T-cell (primary cell): ENCODE measurements around the gene IKZF1. TPM values are rescaled to one million over a fixed set of nuclear protein-coding genes. Genes with fewer than 3 reads are reported as not detected.

ENCODE experiments used
- ATAC-seq, 4 experiments: fragments of 200-7000 bp in 3 of 4; fragments of 150-1000 bp in 1 of 4; cut with Tn5 transposase; replicated peaks in 1 of 4; 1 replicate in 3 of 4; 2 replicates in 1 of 4; pipeline ENCODE4 v1.10.0; 2021; ENCODE audit warnings: moderate library complexity in 3 of 4, mild to moderate bottlenecking in 2 of 4, moderate number of reproducible peaks in 1 of 4
- CTCF ChIA-PET, 2 donors: fragments of 300-600 bp; sonication (Branson Sonifier 250); formaldehyde crosslinking; loops; one replicate each; lab custom pipeline; 2022; ENCODE audit warnings: antibody characterized with exemption in 2 of 2; lab: Charles Lee
- POLR2A ChIA-PET, 2 donors: fragments of 300-600 bp; sonication (Branson Sonifier 250); formaldehyde crosslinking; loops; one replicate each; lab custom pipeline; 2022; ENCODE audit warnings: antibody characterized with exemption in 2 of 2; lab: Charles Lee
- DNase-seq, 35 experiments: peaks; one replicate each; pipeline versions ENCODE4 v3.0.0 to v3.0.0-alpha.2; 2013 to 2023
- H3K27ac ChIP-seq: one replicate; pipeline ENCODE4 v1.5.1; 2013; ENCODE audit warnings: low read length
- H3K27me3 ChIP-seq, 2 experiments: replicated peaks in 1 of 2; 1 replicate in 1 of 2; 2 replicates in 1 of 2; pipeline versions ENCODE4 v1.6.1 to v1.7.0; 2013; ENCODE audit warnings: low read length in 1 of 2, mixed read lengths in 1 of 2; ENCODE audit not compliant: control insufficient read depth in 2 of 2, insufficient read depth in 2 of 2; ENCODE audit errors: extremely low read depth in 1 of 2
- H3K36me3 ChIP-seq, 2 donors: 1 replicate in 1 of 2; 2 replicates in 1 of 2; pipeline versions ENCODE4 v1.6.1 to v1.7.0; 2013; ENCODE audit warnings: low read length in 1 of 2; ENCODE audit not compliant: control insufficient read depth in 2 of 2, insufficient read depth in 1 of 2; ENCODE audit errors: extremely low read depth in 1 of 2
- H3K4me1 ChIP-seq, 2 experiments: 1 replicate in 1 of 2; 2 replicates in 1 of 2; pipeline versions ENCODE4 v1.6.1 to v1.7.0; 2013; ENCODE audit warnings: low read length in 2 of 2, mixed read lengths in 1 of 2; ENCODE audit not compliant: insufficient read depth in 2 of 2, control insufficient read depth in 1 of 2; ENCODE audit errors: extremely low read depth in 1 of 2
- H3K4me3 ChIP-seq, 2 donors: 1 replicate in 1 of 2; 2 replicates in 1 of 2; pipeline versions ENCODE4 v1.5.1 to v1.7.0; 2013; ENCODE audit warnings: mild to moderate bottlenecking in 2 of 2, low read length in 1 of 2, moderate library complexity in 1 of 2; ENCODE audit not compliant: control insufficient read depth in 1 of 2; ENCODE audit errors: extremely low read depth in 1 of 2
- H3K9me3 ChIP-seq: 2 replicates; pipeline ENCODE4 v1.7.0; 2013
- H3K27ac Mint-ChIP-seq, 2 donors: one replicate each; pipeline ENCODE4 v1.8.0; 2020 to 2021; ENCODE audit warnings: mild to moderate bottlenecking in 2 of 2, mixed read lengths in 2 of 2
- H3K27me3 Mint-ChIP-seq, 2 donors: one replicate each; pipeline ENCODE4 v1.8.0; 2021 to 2022; ENCODE audit warnings: mixed read lengths in 2 of 2
- H3K36me3 Mint-ChIP-seq: one replicate; pipeline ENCODE4 v1.8.0; 2021; ENCODE audit warnings: mixed read lengths
- H3K4me1 Mint-ChIP-seq, 3 donors: one replicate each; pipeline ENCODE4 v1.8.0; 2020 to 2022; ENCODE audit warnings: mixed read lengths in 3 of 3, mild to moderate bottlenecking in 1 of 3
- H3K4me3 Mint-ChIP-seq, 3 donors: one replicate each; pipeline ENCODE4 v1.8.0; 2020 to 2022; ENCODE audit warnings: mild to moderate bottlenecking in 3 of 3, mixed read lengths in 3 of 3, moderate library complexity in 3 of 3
- H3K9me3 Mint-ChIP-seq, 3 donors: one replicate each; pipeline ENCODE4 v1.8.0; 2020 to 2022; ENCODE audit warnings: mixed read lengths in 3 of 3
- WGBS: methylation state at CpG from one replicate; pipeline ENCODE4 v1.1.5; 2013; ENCODE audit warnings: missing lambda C conversion rate; ENCODE audit not compliant: insufficient coverage; 5-methylcytosine and 5-hydroxymethylcytosine counted together
- total RNA-seq, 35 experiments: library from RNA in 6 of 35; stranded (reverse) in 6 of 35; fragments of 120-200 nt in 1 of 35; gene quantifications; one replicate each; pipeline versions ENCODE4 v1.2.1 to v1.2.4 and lab custom pipeline; 2013 to 2026

The IKZF1 gene
- total RNA-seq, 5 donors from 2014 or later (not counting 1 experiment from before 2014, with no cell fraction given): 429 to 525 (median 494) TPM

GRCh38 chr7:50304911-50305582, 531 bp downstream of the IKZF1 start:
- CTCF ChIA-PET: interaction anchor here (0.6 to 2.2 kb wide), 13 partner anchors 10 to 102 kb away, joined by 3 to 13 read pairs (median 4); no protein-coding TSS in a partner anchor
- Histone ChIP-seq H3K4me3 (peak overlapping the region; percentile 67 to 68), H3K4me1 (peaks cover 33 to 39% of the 10 kb centered on the region in 2 experiments), H3K27ac (peak overlapping the region; percentile 87), H3K9me3 (no peaks in the 10 kb centered on the region), H3K27me3 (no peaks in the 10 kb centered on the region), H3K36me3 (peaks cover 0 to 11% of the 10 kb centered on the region in 2 donors)
- no peaks in the 10 kb centered on the region for H3K27me3 Mint-ChIP-seq
- H3K27ac Mint-ChIP-seq: peak overlapping the region in 1 of 2 donors; percentile 100
- ATAC-seq (peak; percentile 33 to 67 (median 53)), DNase-seq (peak in 34 of 35 experiments; percentile 28 to 83 (median 70))
- H3K4me3 Mint-ChIP-seq: peak overlapping the region; percentile 95 to 99 (median 98)
- 0% methylated on average over 10 of the region's 20 CpGs for WGBS
- POLR2A ChIA-PET: interaction anchor here (0.6 to 1.7 kb wide), 13 partner anchors 10 to 152 kb away, joined by 3 to 14 read pairs (median 4); no protein-coding TSS in a partner anchor
- peaks cover 55 to 70% (median 56%) of the 10 kb centered on the region in 3 donors for H3K4me1 Mint-ChIP-seq
- peaks cover 39% of the 10 kb centered on the region for H3K36me3 Mint-ChIP-seq
- H3K9me3 Mint-ChIP-seq: no peaks in the 10 kb centered on the region

DNA sequence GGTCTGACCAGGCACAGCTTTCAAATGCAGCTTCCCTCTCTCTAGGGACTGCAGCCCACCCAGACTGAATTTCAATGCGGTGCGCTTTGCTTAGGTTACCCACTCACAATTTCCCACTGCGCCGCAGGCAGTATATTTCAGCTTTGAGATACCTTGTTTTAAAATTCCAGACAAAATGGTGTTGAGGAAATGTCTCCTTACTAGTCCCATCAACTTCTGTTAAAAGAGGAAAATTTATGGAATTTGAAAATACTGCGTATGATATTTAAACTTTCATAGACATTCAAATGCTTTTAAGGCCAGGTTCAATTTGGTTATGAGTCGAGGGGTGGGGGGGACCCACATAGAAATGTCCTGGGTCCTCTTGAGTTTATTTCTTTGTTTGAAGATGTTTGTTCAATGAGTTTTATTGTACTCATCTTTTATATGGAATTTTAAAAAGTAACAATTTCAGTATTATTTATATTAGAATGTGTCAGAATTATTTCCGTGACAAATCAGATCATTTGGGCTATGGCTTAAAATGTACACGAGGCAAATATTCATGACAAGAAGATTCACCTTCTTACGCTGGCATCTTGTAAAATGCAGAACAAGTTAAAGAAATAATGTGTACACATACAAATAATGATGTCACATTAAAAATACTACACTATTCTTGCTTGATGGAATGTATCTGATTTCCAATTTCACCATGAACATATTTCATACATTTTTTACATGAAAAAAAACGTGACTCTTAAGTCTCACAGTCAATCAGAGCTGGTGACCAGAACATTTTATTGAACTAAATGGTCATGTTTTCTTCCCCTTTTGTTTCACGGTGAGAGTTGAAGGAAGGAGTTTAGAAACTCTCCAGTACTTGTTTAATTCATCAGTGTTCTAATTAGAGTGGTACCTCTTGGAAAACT, 1.3 kb downstream of the IKZF1 start:
- Mint-ChIP-seq H3K27ac (peak overlapping the region in 1 of 2 donors; percentile 100), H3K27me3 (no peaks in the 10 kb centered on the region), H3K9me3 (no peaks in the 10 kb centered on the region), H3K4me1 (peaks cover 55 to 70% (median 57%) of the 10 kb centered on the region in 3 donors), H3K4me3 (peak overlapping the region; percentile 95 to 99 (median 98)), H3K36me3 (peaks cover 39% of the 10 kb centered on the region)
- WGBS: no CpG with 5 or more reads among the region's 11 CpGs
- POLR2A ChIA-PET: interaction anchor here (0.9 to 1.7 kb wide), 10 partner anchors 9 to 153 kb away, joined by 3 to 14 read pairs (median 5); no protein-coding TSS in a partner anchor
- DNase-seq: no peak
- Histone ChIP-seq H3K4me1 (peaks cover 32 to 39% of the 10 kb centered on the region in 2 experiments), H3K27me3 (no peaks in the 10 kb centered on the region), H3K4me3 (peak overlapping the region; percentile 67 to 68), H3K36me3 (peaks cover 0 to 11% of the 10 kb centered on the region in 2 donors), H3K9me3 (no peaks in the 10 kb centered on the region), H3K27ac (peak overlapping the region; percentile 87)
- ATAC-seq: no peak
- CTCF ChIA-PET: interaction anchor here (0.6 to 2.2 kb wide), 11 partner anchors 9 to 102 kb away, joined by 3 to 13 read pairs (median 3); no protein-coding TSS in a partner anchor

GRCh38 chr7:50306494-50307367, 2.2 kb downstream of the IKZF1 start:
- Mint-ChIP-seq H3K4me1 (peaks cover 54 to 70% (median 58%) of the 10 kb centered on the region in 3 donors), H3K27ac (peak overlapping the region in 1 of 2 donors; percentile 100), H3K9me3 (no peaks in the 10 kb centered on the region), H3K27me3 (no peaks in the 10 kb centered on the region), H3K36me3 (peaks cover 39% of the 10 kb centered on the region), H3K4me3 (peak overlapping the region; percentile 95 to 99 (median 98))
- Histone ChIP-seq H3K27ac (peak overlapping the region; percentile 87), H3K9me3 (no peaks in the 10 kb centered on the region), H3K4me3 (peak overlapping the region; percentile 67 to 68), H3K4me1 (peaks cover 35 to 36% of the 10 kb centered on the region in 2 experiments), H3K36me3 (peaks cover 0 to 11% of the 10 kb centered on the region in 2 donors), H3K27me3 (no peaks in the 10 kb centered on the region)
- ChIA-PET POLR2A (interaction anchor here (0.6 to 1.6 kb wide), 13 partner anchors 11 to 158 kb away, joined by 3 to 11 read pairs (median 4); no protein-coding TSS in a partner anchor), CTCF (interaction anchor here (0.7 to 7.8 kb wide), 16 partner anchors 9 to 212 kb away, joined by 3 to 72 read pairs (median 6); no protein-coding TSS in a partner anchor)
- 0% methylated on average over 4 of the region's 10 CpGs for WGBS
- ATAC-seq: peak in 1 of 4 experiments; percentile 10
- peak in 2 of 35 experiments; percentile 21 to 28 for DNase-seq

DNA sequence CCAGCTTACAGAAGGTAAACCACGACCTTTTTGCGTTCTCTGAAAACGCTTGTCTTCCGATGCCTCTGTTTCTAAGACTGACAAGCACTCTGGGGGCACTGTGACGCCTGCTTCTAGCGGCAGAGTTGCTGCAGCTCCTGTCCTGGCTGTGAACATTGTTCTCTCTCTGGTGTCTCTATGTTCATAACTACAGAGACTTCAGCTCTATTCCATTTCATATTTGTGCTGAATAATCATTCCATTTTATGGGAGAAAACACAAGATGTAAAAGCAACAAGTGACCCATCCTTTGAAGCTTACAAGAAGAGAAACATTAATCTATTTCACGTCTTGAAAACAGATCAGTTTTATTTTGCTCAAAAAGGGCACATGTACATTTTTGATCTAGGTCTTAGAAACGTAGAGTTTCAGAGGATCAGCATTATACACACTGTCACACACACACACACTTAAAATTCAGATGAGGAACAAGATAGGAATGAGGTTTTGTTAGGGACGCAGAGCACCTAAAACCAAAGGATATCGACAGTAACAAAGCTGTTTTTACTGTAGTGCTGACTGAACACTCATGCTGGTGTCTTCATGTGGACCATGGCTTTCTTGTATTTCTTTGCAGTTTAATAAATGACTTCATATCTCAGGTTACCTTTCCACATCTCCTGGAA, 3.0 kb downstream of the IKZF1 start:
- Mint-ChIP-seq H3K36me3 (peaks cover 41% of the 10 kb centered on the region), H3K9me3 (no peaks in the 10 kb centered on the region), H3K27me3 (no peaks in the 10 kb centered on the region), H3K4me3 (peak overlapping the region; percentile 95 to 99 (median 98)), H3K4me1 (peaks cover 53 to 70% (median 58%) of the 10 kb centered on the region in 3 donors), H3K27ac (peak overlapping the region in 1 of 2 donors; percentile 100)
- Histone ChIP-seq H3K27me3 (no peaks in the 10 kb centered on the region), H3K27ac (peak overlapping the region; percentile 87), H3K4me3 (peak overlapping the region; percentile 67 to 68), H3K9me3 (no peaks in the 10 kb centered on the region), H3K4me1 (peaks cover 33 to 37% of the 10 kb centered on the region in 2 experiments), H3K36me3 (peaks cover 0 to 14% of the 10 kb centered on the region in 2 donors)
- POLR2A ChIA-PET: interaction anchor here (0.6 to 1.6 kb wide), 16 partner anchors 10 to 159 kb away, joined by 3 to 11 read pairs (median 4); no protein-coding TSS in a partner anchor
- DNase-seq (peak in 34 of 35 experiments; percentile 61 to 89 (median 78)), ATAC-seq (peak; percentile 39 to 62 (median 48))
- 0% methylated on average over 6 of the region's 10 CpGs for WGBS
- CTCF ChIA-PET: interaction anchor here (0.6 to 7.8 kb wide), 22 partner anchors 9 to 213 kb away, joined by 3 to 72 read pairs (median 5); no protein-coding TSS in a partner anchor

- DNase-seq (no peak), ATAC-seq (no peak)
- Histone ChIP-seq H3K27me3 (no peaks in the 10 kb centered on the region), H3K36me3 (peaks cover 0 to 14% of the 10 kb centered on the region in 2 donors), H3K27ac (peak overlapping the region; percentile 87), H3K9me3 (no peaks in the 10 kb centered on the region), H3K4me3 (peak overlapping the region; percentile 67 to 68), H3K4me1 (peaks cover 26 to 34% of the 10 kb centered on the region in 2 experiments)
- Mint-ChIP-seq H3K4me1 (peaks cover 53 to 70% (median 58%) of the 10 kb centered on the region in 3 donors), H3K4me3 (peak overlapping the region; percentile 95 to 99 (median 98)), H3K27me3 (no peaks in the 10 kb centered on the region), H3K27ac (peak overlapping the region in 1 of 2 donors; percentile 100), H3K9me3 (no peaks in the 10 kb centered on the region), H3K36me3 (peaks cover 42% of the 10 kb centered on the region)
- CTCF ChIA-PET: interaction anchor here (0.7 to 7.8 kb wide), 15 partner anchors 8 to 102 kb away, joined by 3 to 72 read pairs (median 5); no protein-coding TSS in a partner anchor
- 5% methylated on average over 3 of the region's 3 CpGs for WGBS
- POLR2A ChIA-PET: interaction anchor here (1.0 to 1.6 kb wide), 9 partner anchors 10 to 61 kb away, joined by 3 to 11 read pairs (median 4); no protein-coding TSS in a partner anchor
These were observed 3.7 kb downstream of the IKZF1 start for GRCh38 chr7:50308203-50308531.
